Measurements from ENCODE around the gene PKDREJ.

PKDREJ gene

DNA sequence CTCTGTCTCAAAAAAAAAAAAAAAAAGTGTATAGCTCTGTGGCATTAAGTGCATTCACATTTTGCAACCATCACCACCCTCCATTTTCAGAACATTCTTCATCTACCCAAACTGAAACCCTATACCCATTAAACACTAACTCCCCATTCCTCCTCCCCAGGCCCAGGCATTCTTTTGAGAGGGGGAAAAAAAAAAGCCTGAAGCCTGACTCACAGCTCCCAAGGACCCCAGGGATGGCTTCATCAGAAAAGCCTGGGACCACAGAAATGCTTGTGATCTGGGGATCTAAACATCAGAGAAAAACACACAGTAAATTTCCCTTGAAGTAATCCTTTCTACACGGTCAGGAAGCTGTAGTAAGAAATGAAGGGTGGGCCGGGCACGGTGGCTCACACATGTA lies 22.9 kb upstream of the PKDREJ start:
- H3K4me2 ChIP-seq, result peak overlapping the region in 7 of 11 experiments; percentile 28 to 99 (median 96); a peak in 8 of 22 replicates
- no peaks in the 10 kb centered on the region for H3K9me3 ChIP-seq (replicated peaks in 1 of 11)
- no peak overlapping the region for H3K9ac ChIP-seq
- no peak for TF ChIP-seq Cebpa-rat (IDR thresholded peaks at IDR 0.05)
- no peaks in the 10 kb centered on the region; a peak in 1 of 22 replicates for H4K20me1 ChIP-seq
- no peak overlapping the region for H3K27ac ChIP-seq
- peaks cover 53 to 68% (median 60%) of the 10 kb centered on the region in 10 experiments for H3K4me1 ChIP-seq
- H3K27me3 ChIP-seq, result no peaks in the 10 kb centered on the region
- H3K4me3 ChIP-seq, result no peak overlapping the region
- peaks cover 0 to 61% (median 16%) of the 10 kb centered on the region in 11 experiments; a peak in 12 of 22 replicates for H3K36me3 ChIP-seq

DNA sequence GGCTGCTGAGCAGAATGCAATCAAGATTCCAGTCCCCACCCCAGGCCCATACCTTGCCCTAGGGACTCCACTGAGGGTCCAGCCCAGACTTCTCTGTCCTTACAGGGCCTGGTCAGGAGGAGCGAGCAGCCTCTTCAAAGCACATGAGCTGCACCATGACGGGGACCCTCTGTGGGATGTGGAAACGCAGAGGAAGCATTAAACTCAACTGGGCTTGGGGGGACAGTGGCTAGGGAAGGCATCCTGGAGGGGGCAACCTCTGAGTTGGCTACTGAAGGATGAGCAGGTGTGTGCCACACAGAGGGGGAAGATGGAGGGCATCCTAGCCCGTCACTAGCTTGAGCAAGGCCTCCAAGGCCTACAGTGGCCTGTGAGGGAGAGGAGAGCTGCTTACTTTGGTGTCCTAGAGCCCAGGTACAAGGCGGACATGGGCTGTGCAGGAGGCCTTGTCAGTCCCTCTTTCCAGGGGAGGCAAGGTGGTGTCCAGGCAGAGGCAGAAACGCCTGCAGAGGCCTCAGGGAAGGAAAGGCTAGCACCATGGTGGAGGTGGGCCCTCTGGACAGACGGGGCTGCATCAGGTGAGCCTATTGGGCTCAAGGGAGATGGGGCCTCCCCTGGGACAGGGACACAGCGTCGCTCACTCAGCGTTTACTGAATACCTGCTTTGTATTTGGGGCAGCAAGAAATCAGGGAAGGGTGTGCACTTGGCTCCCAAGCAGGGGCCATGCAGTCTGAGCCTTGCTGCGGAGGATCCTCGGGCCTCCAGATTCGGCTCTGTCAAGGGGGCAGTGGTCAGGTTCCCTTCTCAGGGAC lies 18.9 kb upstream of the PKDREJ start:
- peaks cover 20 to 36% (median 29%) of the 10 kb centered on the region in 10 experiments for H3K4me1 ChIP-seq
- peaks cover 0 to 9% (median 0%) of the 10 kb centered on the region in 11 experiments; a peak in 1 of 22 replicates for H3K9me3 ChIP-seq (replicated peaks in 1 of 11)
- peak overlapping the region in 6 of 11 experiments; percentile 29 to 60 (median 43); a peak in 6 of 22 replicates for H3K4me2 ChIP-seq
- no peak for TF ChIP-seq Cebpa-rat (IDR thresholded peaks at IDR 0.05)
- no peak overlapping the region for H3K9ac ChIP-seq
- peaks cover 3 to 94% (median 35%) of the 10 kb centered on the region in 11 experiments; a peak in 17 of 22 replicates for H3K36me3 ChIP-seq
- H3K4me3 ChIP-seq, result no peak overlapping the region
- H4K20me1 ChIP-seq, result no peaks in the 10 kb centered on the region; a peak in 1 of 22 replicates
- no peaks in the 10 kb centered on the region for H3K27me3 ChIP-seq
- H3K27ac ChIP-seq, result no peak overlapping the region

DNA sequence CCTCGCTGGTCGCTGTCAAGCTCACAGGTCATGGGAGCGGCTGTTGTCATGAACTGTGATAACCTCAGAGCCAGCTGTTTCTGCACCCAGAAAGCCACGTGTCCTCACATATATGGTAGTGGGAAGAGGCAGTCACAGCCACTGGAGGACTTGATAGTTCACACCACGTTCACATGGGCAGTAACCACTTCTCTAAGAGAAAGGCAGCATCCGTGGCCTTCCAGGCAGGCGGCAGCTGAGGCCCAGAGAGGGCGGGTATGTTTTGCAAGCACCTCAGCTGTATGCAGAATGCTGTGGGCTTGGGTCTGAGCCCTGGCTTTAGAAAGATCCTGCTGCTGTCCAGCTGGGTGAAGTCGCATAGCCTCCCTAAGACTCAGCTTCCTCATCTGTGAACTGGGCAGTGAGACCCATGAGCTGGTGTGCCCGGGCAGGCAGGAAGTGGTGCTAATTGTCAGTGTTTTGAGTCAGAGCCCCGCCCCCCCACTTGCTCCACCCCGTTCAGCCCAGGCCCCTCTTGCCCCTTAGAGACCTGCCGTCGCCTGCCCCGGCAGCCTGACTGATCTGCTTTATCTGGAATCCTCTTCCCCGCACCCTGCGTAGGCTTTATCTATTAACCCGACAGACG lies 18.0 kb upstream of the PKDREJ start:
- Histone ChIP-seq H3K9me3 (replicated peaks in 1 of 11) (peaks cover 0 to 9% (median 0%) of the 10 kb centered on the region in 11 experiments; a peak in 1 of 22 replicates), H3K27ac (peak overlapping the region in 1 of 11 experiments; percentile 55; a peak in 2 of 22 replicates), H3K9ac (peak overlapping the region in 2 of 11 experiments; percentile 7 to 51; a peak in 3 of 22 replicates), H3K4me1 (peaks cover 14 to 26% (median 20%) of the 10 kb centered on the region in 10 experiments), H3K4me2 (peak overlapping the region in 10 of 11 experiments; percentile 6 to 60 (median 38); a peak in 16 of 22 replicates), H3K27me3 (no peaks in the 10 kb centered on the region), H4K20me1 (no peaks in the 10 kb centered on the region; a peak in 1 of 22 replicates), H3K36me3 (peaks cover 3 to 93% (median 35%) of the 10 kb centered on the region in 11 experiments; a peak in 17 of 22 replicates), H3K4me3 (no peak overlapping the region)
- no peak for TF ChIP-seq Cebpa-rat (IDR thresholded peaks at IDR 0.05)

DNA sequence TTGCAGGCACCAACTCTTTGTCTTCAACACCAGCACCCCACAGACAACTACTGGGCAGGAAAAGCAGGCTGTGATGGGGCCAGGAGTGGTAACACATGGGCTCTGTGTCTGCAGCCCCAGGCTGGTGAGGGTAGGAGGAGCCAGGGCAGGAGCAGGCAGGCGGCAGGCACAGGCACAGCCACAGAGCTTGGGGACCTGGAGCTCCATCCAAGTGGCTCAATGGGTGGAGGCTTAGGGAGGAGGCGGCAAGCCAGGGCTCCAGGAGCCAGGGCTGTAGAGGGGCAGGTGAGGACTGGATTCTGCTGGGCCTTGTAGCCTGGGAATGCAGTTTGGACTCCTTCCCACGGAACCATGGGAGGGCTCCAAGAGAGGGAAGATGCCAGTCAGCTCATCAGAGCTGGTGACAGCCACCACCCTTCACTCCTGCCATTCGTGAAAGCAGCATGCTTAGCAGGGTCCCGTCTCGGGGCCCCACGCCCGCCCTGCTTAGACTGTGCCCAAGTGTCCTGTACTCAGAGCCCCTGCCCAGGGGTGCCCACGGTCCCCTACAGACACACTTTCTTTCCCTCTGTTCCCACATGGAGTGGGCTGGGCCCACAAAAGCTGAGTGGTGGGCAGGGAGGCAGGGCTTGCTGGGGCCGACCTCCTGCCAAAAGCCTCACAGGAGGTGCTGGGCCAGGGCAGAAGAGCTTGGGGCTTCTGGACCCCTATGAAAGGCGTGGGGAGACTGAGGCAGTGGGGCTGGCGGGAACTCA lies 17.1 kb upstream of the PKDREJ start:
- H3K4me1 ChIP-seq, result peaks cover 14 to 26% (median 16%) of the 10 kb centered on the region in 10 experiments; a peak in 18 of 20 replicates
- H4K20me1 ChIP-seq, result no peaks in the 10 kb centered on the region; a peak in 1 of 22 replicates
- TF ChIP-seq Cebpa-rat (IDR thresholded peaks at IDR 0.05), result no peak
- peak overlapping the region in 9 of 11 experiments; percentile 6 to 60 (median 40); a peak in 12 of 22 replicates for H3K4me2 ChIP-seq
- no peak overlapping the region for H3K4me3 ChIP-seq
- no peaks in the 10 kb centered on the region for H3K27me3 ChIP-seq
- peak overlapping the region in 4 of 11 experiments; percentile 25 to 59 (median 44); a peak in 4 of 22 replicates for H3K27ac ChIP-seq
- peaks cover 0 to 9% (median 0%) of the 10 kb centered on the region in 11 experiments; a peak in 2 of 22 replicates for H3K9me3 ChIP-seq (replicated peaks in 1 of 11)
- H3K9ac ChIP-seq, result peak overlapping the region in 2 of 11 experiments; percentile 7 to 51; a peak in 3 of 22 replicates
- peaks cover 8 to 93% (median 34%) of the 10 kb centered on the region in 11 experiments; a peak in 19 of 22 replicates for H3K36me3 ChIP-seq

DNA sequence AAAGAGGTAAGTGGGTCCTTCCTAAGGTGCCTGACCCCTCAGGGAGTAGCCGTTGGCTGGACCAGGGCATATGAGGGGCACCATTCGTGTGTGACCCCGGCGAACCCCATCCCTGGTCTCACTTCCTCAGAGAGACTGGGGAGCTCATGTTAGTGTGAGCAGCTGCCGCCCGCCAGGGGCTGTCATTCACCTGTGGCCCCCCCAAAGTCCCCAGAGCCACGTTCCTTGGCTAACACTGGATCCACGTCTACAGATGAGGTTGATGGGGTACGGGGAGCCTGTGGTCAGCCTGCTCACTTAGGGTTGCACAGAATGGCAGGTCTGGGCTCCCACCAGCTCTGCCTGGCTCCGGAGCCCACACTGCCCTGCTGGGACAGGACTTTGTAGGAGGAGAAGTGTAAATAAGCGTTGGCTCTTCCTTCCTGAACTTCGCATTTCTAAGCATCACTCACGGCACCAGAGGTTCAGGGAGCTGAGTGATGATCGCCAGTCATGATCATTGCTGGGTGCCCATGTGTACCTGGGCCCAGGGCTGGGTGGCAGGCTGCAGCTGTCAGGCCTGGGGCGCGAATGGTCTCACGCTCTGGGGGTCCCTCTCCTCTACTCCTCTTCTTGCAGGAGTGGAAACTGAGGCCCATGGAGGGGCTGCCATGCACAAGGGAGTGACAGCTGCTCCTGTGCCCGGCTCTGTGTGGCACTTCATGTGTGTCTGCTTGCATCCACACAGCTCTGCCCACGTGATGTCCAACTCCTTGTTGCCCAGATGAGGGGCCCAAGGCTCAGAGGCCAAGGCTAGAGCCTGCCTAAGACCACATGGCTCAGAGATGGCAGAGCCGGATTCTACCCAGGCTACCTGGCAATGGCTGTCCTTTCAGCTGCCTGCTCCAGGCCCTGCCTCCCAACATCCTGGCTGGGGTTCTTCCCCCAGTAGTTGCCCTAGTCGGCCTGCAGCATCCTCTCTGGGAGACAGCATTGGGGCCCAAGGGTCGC lies 15.8 kb upstream of the PKDREJ start:
- H3K4me3 ChIP-seq, result no peak overlapping the region
- H3K27ac ChIP-seq, result no peak overlapping the region
- H4K20me1 ChIP-seq, result no peaks in the 10 kb centered on the region; a peak in 1 of 22 replicates
- no peak overlapping the region for H3K9ac ChIP-seq
- H3K4me1 ChIP-seq, result peaks cover 15 to 26% (median 22%) of the 10 kb centered on the region in 10 experiments; a peak in 18 of 20 replicates
- no peak for TF ChIP-seq Cebpa-rat (IDR thresholded peaks at IDR 0.05)
- H3K4me2 ChIP-seq, result no peak overlapping the region
- peaks cover 0 to 9% (median 0%) of the 10 kb centered on the region in 11 experiments; a peak in 2 of 22 replicates for H3K9me3 ChIP-seq (replicated peaks in 1 of 11)
- H3K36me3 ChIP-seq, result peaks cover 6 to 93% (median 23%) of the 10 kb centered on the region in 11 experiments; a peak in 18 of 22 replicates
- H3K27me3 ChIP-seq, result no peaks in the 10 kb centered on the region

DNA sequence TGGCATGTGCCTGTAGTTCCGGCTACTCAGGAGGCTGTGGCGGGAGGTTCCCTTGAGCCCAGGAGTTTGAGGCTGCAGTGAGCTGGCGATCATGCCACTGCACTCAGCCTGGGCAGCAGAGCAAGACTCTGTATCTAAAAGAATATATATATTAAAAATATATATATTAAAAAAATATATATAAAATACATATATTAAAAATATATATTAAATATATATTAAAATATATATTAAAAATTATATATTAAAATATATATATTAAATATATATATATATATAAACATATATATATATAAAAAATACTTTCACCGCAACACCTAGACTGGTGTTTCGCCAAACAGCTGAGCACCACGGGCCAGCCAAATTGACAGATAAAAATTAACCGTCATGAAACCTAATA lies 13.4 kb upstream of the PKDREJ start:
- Histone ChIP-seq H3K4me2 (no peak overlapping the region), H4K20me1 (peaks cover 0 to 10% (median 0%) of the 10 kb centered on the region in 11 experiments; a peak in 1 of 22 replicates), H3K4me3 (no peak overlapping the region), H3K27me3 (no peaks in the 10 kb centered on the region), H3K27ac (no peak overlapping the region), H3K36me3 (peaks cover 5 to 93% (median 23%) of the 10 kb centered on the region in 11 experiments; a peak in 18 of 22 replicates), H3K9ac (no peak overlapping the region), H3K4me1 (peaks cover 14 to 43% (median 35%) of the 10 kb centered on the region in 10 experiments; a peak in 19 of 20 replicates), H3K9me3 (replicated peaks in 1 of 11) (peaks cover 0 to 9% (median 0%) of the 10 kb centered on the region in 11 experiments; a peak in 2 of 22 replicates)
- no peak for TF ChIP-seq Cebpa-rat (IDR thresholded peaks at IDR 0.05)

DNA sequence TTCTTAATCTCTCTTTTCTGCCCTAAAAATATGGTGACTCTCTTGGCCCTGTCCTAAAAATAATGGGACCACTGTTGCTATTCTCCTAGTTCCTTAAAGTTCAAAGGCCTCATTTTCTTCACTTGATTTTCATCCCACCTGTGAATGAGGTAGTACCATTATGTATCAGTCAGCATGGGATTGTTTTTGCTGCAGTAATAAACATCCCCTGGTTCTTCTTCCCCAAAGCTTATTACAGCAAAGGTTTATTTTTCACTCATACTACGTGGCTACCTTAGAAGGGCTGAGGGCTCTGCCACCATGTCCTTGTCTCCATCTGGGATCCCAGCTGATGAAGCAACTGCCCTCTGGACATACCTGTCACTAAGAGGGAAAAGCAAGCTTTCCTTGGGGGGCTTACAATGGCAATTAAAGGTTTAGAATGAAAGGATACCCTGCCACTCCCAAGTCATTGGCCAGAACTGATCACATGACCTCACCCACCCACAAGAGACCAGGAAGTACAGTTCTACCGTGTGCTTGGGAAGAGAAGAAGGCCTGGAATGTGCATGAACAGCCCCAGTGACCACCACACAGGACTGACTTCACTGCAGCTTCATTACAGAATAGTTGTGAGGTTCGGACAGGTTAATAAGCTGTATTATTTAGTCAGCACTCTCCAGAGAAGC lies 12.4 kb upstream of the PKDREJ start:
- H3K9me3 ChIP-seq (replicated peaks in 1 of 11), result peaks cover 0 to 9% (median 0%) of the 10 kb centered on the region in 11 experiments; a peak in 2 of 22 replicates
- no peak overlapping the region for H3K9ac ChIP-seq
- H3K4me2 ChIP-seq, result no peak overlapping the region
- H4K20me1 ChIP-seq, result peaks cover 0 to 10% (median 0%) of the 10 kb centered on the region in 11 experiments; a peak in 1 of 22 replicates
- H3K36me3 ChIP-seq, result peaks cover 5 to 90% (median 23%) of the 10 kb centered on the region in 11 experiments; a peak in 18 of 22 replicates
- no peak overlapping the region for H3K27ac ChIP-seq
- H3K27me3 ChIP-seq, result no peaks in the 10 kb centered on the region
- peaks cover 4 to 34% (median 26%) of the 10 kb centered on the region in 10 experiments; a peak in 19 of 20 replicates for H3K4me1 ChIP-seq
- no peak for TF ChIP-seq Cebpa-rat (IDR thresholded peaks at IDR 0.05)
- no peak overlapping the region for H3K4me3 ChIP-seq

All from BLaER1 treated with 17β-estradiol and CSF1 and Interleukin-3, amounts not matched to agents 10 nM and 100 nM (cell line).